HG02884 (cell line): Measurements from ENCODE around the gene MOGAT2.
"Not testable (repeated sequence)": the region's sequence is repeated elsewhere in the genome, so short reads cannot be mapped to it uniquely, and the experiment has no call there.

Experiments
- ATAC-seq: cut with Tn5 transposase; IDR thresholded peaks from one replicate; pipeline ENCODE4 v1.9.1; 2021; ENCODE audit warnings: mild to moderate bottlenecking, moderate library complexity; ENCODE audit not compliant: unreplicated experiment

The MOGAT2 gene

DNA sequence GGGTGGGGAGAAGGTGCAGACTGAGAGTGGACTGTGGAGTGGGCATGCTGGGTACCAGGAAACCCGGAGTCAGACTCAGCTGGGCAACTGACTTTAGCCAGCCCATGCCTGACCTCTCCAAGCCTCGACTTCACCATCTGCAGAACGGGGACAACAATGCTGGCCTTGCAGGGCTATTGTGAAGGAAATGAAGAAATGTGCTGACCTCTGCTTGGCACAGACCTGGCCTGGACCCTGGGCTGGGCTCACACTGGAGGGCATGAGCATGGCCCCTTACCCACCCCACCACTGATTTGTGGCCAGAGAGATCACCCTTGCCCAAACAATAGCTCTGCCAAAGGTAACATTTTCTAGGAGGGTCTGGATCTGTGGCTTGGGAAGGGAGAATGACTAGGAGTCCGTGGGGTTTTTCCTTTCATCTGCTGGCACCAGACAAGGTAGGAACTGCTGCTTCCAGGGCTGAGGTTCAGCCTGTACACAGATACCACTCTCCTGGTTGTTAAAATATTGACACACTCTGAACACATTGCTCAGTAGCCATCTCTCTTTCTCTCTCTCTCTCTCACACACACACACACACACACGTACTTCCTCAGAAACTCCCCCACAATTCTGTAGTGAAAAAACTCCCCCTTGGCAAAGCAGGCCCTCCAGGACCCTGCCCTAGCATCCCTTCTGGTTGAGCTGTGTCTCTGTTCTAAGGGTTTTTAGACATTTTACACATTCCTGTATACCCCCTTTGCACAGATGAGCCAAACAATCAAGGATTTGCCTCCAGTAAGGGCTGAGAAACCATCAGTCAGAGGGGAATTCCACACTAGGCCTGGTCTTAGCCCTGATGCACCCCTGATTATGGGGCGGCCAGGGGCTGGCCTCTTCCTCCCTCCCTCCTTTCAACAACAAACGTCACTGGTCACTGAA lies 1.0 kb downstream of the MOGAT2 start:
- ATAC-seq, result no peak

DNA sequence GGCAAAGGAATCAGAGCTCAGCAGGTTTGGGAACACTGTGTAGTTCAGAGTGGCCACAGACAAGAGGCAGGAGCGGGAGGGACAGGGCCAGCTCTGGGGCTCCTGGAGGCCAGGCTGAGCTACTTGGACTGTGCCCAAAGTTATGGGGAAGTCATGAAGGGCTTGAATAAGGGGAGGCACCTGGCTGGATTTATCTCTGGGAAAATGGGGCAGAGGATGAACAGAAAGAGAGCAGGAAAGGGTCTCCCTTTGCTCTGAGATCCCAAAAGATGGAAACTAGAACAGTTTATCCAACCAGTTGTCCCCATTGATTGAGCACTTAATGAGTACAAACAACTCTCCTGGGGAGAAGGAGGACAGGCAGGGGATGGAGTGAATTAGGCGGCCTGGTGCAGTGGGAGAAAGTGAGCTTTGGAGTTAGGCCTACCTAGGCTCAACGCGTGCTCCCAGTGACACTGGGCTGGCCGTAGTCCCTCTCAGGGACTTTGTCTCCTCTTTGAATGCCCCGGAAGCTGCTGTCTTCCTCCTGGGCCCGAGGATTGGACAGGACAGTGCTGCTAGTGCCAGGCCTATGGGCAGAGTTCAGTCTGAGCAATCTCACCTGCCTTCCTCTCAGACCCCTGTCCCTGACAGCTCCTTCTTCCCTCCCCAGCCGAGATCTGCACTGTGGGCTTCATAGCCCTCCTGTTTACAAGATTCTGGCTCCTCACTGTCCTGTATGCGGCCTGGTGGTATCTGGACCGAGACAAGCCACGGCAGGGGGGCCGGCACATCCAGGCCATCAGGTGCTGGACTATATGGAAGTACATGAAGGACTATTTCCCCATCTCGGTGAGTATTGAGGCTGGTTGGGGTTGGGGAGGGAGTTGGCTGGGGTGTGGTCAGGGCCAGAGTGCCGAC lies 2.0 kb downstream of the MOGAT2 start:
- no peak for ATAC-seq

DNA sequence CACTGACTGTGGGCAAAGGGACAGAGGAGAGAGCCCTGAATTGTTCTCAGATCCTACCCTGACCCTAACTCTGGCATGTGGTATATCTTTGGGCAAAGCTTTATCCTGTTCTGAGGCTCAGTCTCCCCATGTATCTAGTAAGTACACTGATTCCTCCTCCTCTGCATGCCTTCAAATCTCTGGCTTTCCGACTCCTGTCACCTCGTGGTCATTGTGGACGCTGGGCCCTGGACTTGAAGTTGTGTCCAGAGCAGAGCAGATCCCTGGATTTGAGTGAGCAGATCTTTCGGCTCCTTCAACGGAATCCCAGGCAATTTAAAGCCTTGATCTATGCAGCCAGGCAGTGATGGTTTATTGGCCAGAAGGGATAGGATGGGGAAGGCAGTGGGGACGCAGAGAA lies 3.0 kb downstream of the MOGAT2 start:
- ATAC-seq, result no peak

DNA sequence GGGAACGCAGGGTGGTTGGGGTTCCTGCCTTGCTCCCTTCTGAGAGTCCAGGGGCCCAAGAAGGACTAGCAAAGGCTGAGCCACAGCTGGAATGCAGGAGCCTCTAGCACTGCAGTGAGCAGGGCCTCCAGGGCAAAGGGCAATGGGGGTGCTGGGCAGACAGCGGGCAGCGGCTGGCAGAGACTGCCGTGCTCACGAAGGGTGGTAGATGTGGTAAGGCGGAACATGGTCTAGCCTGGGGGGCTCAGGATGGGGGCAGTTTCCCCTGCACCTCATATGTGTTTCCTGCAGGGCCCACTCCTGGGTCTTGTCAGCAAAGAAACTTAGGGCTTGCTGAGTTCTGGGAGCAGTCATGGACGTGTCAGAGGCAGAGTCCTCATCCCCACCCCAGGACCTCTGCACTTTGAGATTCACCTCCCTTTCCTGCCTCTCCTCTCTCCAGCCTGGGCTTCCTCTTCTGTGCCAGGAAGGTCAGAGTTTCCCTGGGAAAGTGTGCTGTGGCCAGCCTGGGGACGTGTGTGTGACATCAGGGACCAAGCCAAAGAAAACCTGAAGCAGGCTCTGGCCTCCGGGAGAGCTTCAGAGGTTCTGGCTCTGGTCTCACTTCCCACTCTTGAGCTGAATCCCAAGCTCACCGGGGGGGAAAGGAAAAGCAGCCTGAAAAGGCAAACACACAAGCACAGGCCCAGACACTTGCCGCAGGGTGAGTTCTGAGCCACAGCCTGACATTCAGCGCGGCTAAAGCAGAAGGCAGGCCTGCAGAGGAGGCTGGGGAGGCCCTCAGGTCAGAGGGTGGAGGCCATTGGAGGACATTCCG lies 4.4 kb downstream of the MOGAT2 start:
- no peak for ATAC-seq

DNA sequence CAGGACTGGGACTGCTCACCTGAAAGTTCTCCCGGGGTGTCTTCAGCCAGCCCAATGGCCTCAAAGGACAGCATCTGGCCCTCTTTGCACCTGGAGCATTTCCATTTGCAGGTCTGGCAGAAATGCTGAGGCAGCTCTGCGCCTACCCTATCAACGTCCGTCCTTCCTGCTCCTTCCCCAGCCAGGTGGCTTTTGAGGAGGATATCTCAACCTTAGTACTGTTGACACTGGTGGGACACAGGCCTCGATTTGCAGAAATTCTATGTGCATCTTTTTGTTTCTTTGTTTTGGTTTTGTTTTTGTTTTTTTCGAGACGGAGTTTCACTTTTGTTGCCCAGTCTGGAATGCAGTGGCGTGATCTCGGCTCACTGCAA lies 5.0 kb downstream of the MOGAT2 start:
- no peak for ATAC-seq

DNA sequence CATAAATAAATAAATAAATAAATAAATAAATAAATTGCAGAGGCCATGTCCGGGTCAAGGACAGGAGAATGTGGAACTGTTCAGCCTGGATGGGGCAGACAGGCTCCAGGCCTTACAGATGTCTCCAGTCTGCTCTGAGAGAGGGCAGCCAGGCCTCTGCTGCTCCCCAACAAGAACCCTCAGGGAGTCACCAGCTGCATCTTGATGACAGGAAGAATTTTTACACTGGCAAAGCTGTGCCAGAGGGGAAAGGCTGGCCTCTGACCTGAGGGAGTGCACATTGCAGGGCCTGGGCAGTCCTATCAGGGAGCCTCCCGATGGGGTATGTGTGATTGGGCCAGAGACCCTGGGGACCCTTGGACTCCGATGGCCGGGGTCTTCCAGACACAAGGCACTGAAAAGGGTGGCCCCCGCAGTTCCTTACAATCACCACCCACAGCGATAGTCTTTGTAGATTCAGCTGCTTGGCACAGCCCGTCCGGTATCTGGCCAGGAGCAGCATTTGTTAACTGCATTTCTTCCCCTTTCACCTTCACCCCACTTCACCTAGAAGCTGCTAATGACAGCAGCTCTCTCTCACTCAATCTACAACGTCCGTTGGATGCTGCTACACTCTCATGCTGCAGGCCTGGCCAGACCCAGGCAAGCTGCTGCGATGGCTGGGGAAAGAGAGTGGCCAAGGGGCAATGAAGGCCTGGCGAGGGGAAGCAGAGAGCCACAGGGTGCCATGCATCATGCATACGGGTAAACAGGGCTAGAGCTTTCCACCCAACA lies 8.1 kb downstream of the MOGAT2 start:
- ATAC-seq, result no peak

DNA sequence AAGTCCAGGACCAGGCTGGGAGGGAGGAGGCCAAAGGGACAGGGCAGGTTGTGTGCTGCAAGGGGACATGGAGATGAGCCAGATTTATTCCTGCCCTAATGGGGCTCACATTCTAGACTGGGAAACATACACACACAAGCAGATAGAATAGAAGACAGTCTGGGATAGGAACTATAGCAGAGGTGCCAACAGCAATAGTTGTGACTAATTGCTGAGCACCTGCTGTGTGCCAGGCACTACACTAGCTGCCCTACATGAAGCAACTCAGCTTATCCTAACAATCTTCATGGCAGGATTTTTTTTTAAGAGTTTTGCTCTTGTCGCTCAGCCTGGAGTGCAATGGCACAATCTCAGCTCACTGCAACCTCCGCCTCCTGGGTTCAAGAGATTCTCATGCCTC lies 11.4 kb downstream of the MOGAT2 start:
- ATAC-seq, result no peak

DNA sequence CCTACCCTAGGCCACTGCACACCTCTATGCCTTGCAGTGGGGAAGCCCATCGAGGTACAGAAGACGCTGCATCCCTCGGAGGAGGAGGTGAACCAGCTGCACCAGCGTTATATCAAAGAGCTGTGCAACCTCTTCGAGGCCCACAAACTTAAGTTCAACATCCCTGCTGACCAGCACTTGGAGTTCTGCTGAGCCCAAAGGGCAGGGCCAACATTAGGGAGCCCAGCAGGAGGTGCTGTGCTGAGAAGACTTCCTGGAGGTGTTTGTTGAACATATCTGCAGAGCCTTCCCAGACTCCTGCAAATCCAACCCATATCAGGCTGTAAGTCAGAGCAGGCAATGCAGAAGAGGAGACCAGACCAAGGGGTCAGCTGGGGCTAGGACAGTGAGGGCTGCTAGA lies 13.5 kb downstream of the MOGAT2 start:
- ATAC-seq, result no peak

DNA sequence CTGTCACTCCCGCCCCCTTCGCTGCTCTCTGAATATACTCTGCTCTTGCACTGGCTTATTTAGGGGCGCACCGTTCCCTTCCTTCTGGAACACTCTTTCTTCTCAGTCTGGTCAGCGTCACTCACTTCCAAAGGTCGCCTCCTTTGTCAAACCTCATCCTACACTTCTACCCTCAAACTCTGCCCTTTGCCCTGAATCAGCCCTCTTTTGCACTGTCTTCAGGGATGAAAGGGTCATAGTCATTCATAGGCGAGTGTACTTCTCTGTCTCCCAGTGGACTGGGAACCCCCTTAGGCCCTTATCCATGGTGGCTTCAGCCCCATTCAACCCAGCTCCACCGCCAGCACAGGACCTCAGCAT lies 15.4 kb downstream of the MOGAT2 start:
- ATAC-seq, result no peak

DNA sequence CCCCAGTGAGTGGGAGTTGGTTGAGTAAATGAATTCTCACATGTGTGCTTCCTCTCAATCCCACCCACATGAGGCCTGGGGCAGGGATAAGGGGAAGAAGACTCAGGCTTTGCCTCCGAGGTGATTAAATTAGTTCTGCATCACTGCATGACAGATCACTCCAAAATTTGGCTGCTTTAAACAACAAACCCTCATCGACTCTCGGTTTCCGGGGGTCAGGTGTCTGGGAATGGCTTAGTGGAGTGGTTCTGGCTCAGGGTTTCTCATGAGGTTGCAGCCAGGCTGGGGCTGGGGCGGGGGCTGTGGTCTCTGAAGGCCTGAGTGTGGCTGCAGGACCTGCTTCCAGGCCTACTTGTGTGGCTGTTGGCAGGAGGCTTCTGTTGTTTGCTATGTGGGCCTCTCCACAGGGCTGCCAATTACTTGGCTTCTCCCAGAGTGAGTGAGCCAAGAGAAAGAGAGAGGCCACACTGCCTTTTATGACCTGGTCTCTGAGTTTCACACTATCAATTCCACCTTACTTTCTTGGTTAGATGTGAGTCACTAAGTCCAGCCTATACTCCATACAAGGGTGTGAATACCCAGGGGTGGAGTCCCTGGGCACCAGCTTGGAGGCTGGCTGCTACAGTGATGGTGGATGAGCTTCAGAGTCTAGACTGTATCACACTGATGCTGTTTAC lies 15.9 kb downstream of the MOGAT2 start:
- ATAC-seq, result no peak

DNA sequence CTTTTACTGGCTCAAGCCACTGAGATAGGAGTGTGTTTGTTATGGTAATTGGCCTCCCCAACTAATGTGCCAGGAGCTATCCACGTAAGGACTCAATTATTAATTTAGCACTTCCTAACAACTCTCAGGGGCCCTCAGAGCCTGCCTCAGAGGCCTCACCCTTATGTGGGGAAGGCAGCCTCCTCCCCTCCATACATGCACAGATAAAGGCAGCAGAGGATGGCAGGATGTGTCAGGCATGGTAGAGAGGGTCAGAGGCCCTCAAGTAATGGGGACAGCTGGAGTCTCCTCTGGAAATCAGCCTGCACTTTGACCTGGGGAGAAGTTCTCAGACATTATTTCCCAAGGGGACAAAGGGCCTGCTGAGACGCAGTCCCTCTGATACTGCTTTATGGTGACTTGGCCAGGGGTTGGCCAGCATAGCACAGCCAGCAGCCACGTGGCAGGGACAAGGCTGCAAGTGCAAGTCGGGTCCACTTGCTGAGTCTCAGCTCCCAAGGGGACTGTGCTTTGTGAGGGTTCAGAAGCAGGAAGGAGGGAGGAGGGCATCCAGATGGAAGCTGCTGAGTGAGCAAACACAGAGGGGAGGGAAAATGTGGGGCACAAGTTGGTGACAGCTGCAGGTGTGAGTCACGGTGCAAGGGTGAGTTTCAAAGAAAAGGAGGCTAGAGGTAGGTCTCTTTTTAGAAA lies 17.0 kb downstream of the MOGAT2 start:
- no peak for ATAC-seq

DNA sequence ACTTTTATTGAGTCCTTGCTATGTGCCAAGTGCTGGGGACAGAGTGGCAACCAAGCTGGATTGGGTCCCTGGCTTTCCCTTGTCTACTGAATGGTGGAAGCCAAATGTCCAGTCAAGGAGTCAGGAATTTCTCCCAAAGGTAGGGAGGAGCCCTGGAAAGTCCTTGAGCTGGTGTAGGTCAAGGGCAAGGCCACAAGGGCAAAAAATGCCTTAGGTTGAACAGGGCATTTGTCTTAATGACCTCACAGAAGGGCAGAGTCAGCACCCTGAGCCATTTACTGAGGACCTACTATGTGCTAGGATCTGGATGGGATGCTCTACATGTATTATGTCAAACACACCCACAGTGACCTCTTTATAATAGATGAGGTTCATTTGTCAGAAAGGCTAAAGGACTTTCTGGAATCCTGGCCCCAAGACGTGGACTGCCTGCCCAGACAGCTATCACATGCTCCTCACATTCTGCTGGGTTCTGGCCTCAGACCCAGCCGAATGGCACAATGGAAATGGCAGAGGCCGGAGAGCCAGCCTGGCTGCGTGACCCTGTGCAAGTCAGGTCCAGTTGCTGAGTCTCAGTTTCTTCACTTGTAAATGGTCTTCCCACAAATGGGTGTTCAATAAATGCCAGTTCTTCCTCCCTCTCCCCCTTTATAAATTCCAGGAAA lies 17.7 kb downstream of the MOGAT2 start:
- ATAC-seq, result no peak

DNA sequence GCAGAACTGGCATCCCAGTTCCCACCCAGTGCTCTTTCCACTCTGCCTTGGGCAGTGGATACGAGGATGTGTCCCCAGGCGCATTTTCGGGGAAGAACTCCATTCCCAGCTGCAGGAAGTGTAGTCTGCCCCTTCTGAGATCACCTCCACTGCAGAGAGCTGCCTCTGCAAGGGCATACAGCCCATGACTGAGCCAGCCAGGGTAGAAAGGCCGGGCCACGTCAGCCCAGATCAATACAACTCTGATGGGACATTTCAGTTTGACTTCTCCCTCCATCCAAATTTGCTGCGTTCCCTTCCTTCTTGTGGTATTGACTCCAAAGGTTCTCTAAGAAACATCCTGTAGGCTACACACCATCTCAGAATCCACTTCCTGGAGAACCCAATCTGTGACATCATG lies 19.7 kb downstream of the MOGAT2 start:
- no peak for ATAC-seq

DNA sequence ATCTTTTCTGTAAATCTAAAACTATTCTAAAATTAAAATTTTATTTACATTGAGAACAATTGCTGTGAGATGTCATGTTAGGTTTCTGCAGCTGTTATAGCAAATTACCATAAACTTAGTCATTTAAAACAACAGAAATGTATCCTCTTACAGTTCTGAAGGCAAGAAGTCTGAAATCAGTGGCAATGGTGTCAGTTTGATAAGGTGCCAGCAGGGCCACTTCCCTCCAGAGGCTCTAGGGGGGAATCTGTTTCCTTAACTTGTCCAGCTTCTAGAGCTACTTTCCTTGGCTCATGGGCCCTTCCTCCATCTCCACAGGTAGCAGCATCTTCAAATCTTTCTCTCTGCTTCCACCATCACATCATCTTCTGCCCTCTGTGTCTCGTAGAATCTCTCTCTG lies 23.0 kb downstream of the MOGAT2 start:
- ATAC-seq, result no peak

DNA sequence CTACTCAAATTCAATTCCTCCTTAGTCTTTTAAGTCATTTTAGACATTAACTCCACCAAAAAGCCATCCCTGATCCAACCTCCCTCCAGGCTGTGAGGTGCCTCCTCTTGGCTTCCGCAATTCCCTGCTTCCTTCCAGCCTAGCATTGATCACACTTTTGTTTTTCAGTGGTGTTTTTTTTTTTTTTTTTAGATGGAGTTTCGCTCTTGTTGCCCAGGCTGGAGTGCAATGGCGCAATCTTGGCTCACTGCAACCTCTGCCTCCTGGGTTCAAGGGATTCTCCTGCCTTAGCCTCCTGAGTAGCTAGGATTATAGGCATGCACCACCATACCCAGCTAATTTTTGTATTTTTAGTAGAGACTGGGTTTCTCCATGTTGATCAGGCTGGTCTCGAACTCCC lies 25.5 kb downstream of the MOGAT2 start:
- ATAC-seq, result not testable (repeated sequence)

DNA sequence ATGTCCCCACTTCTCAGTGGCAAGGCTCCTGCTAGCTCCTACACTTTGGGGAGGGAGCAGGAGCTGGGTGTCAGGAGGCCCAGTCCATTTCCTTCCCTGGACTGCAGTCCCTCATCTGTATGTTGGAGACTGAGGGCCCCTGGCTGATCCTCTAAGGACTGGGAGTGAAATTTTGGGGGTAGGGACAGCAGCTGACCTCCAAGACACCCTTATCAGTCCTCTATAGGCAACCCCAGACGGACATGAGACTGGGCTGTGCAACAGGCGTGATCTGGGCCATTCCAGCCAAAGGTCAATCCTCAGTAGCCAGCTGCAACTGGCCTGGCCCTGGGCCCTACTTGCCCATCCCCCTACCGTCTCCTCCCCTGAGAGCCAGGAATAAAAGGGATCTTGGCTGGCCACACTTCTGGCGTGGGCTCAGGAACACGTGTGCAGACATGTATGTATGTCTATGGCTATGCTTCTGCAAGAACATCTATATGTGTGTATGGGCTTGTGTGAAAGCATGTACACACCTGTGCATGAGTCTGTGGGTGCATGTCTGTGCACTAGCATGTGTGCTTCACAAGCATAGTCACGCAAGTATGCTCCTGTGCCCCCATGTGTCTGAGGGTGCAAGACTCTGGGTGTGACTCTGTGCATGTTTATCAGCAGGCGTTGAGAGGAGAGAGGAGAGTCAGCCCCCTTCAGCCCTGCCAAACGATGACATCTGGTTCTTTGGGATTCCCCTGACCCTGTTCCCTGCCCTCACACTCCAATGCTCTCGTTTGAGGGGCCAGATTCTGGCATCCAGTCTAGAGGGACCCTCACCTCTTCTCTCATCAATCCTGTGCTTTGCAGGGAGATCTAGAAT lies 26.3 kb downstream of the MOGAT2 start:
- ATAC-seq, result no peak

DNA sequence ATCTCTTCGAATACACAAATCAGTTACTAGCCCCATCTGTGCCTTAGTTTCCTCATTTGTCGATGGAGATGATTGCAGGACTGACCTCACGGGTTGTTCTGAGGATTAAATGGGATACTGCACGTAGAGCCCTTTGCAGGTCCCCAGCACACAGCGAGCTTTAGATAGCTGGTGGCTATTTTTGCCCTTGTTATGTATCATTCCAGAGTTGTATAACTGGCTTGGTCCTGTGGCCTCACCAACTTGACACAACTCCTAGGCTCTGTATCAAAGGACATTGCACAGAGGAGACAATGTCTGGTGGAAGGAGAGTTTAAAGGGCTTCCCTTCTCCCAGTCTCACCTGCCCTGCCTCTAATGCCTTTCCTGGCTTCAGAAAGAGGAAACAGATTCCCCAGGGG lies 28.2 kb downstream of the MOGAT2 start:
- ATAC-seq, result no peak

DNA sequence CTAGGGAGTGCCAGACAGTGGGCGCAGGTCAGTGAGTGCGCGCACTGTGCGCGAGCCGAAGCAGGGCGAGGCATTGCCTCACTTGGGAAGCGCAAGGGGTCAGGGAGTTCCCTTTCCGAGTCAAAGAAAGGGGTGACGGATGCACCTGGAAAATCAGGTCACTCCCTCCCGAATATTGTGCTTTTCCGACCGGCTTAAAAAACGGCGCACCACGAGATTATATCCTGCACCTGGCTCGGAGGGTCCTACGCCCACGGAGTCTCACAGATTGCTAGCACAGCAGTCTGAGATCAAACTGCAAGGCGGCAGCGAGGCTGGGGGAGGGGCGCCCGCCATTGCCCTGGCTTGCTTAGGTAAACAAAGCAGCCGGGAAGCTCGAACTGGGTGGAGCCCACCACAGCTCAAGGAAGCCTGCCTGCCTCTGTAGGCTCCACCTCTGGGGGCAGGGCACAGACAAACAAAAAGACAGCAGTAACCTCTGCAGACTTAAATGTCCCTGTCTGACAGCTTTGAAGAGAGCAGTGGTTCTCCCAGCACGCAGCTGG lies 31.2 kb downstream of the MOGAT2 start:
- not testable (repeated sequence) for ATAC-seq
